Adrenal gland (tissue), 12 donors: Measurements from ENCODE around the gene VPS13D. TPM values are rescaled to one million over a fixed set of nuclear protein-coding genes. Genes with fewer than 3 reads are reported as not detected.

Experiments used
- DNase-seq, 7 donors: peaks; one replicate each; pipeline ENCODE4 v3.0.0-alpha.2; 2019 to 2020
- H3K27ac ChIP-seq, 5 donors: fragments of 200-600 bp; sonication (generic) in 4 of 5; 1 replicate in 3 of 5; 2 replicates in 2 of 5; pipeline versions ENCODE4 v1.5.1 to v1.8.0; 2016 to 2020; ENCODE audit warnings: mild to moderate bottlenecking in 1 of 5
- H3K27me3 ChIP-seq: fragments of 200-600 bp; 2 replicates; pipeline ENCODE4 v1.8.0; 2021
- H3K36me3 ChIP-seq, 2 donors: fragments of 200-600 bp; replicated peaks in 1 of 2; 1 replicate in 1 of 2; 2 replicates in 1 of 2; pipeline versions ENCODE4 v1.5.1 to v1.8.0; 2018 to 2022
- H3K4me1 ChIP-seq, 2 donors: fragments of 200-600 bp; replicated peaks in 1 of 2; 1 replicate in 1 of 2; 2 replicates in 1 of 2; pipeline versions ENCODE4 v1.5.1 to v1.8.0; 2018 to 2021
- H3K4me3 ChIP-seq, 4 donors: fragments of 200-600 bp; sonication (generic) in 3 of 4; one replicate each; pipeline ENCODE4 v1.5.1; 2016 to 2018
- H3K9me3 ChIP-seq, 3 donors: fragments of 200-600 bp; sonication (generic) in 1 of 3; replicated peaks in 1 of 3; 1 replicate in 2 of 3; 2 replicates in 1 of 3; pipeline versions ENCODE4 v1.5.1 to v1.8.0; 2016 to 2021
- CTCF ChIP-seq, 6 experiments: fragments of 450-650 bp in 4 of 6; fragments of 200-600 bp in 2 of 6; sonication (generic) in 1 of 6; IDR thresholded peaks; 1 replicate in 5 of 6; 2 replicates in 1 of 6; pipeline versions ENCODE4 v1.5.1 to v1.8.0; 2016 to 2021; ENCODE audit warnings: antibody characterized with exemption in 6 of 6, mild to moderate bottlenecking in 2 of 6, moderate library complexity in 1 of 6
- POLR2A ChIP-seq, 2 donors: fragments of 450-650 bp; IDR thresholded peaks; one replicate each; pipeline ENCODE4 v1.6.1; 2017; ENCODE audit warnings: antibody characterized with exemption in 2 of 2, mild to moderate bottlenecking in 2 of 2, moderate library complexity in 1 of 2
- WGBS, 4 donors: extraction: QIAGEN DNeasy Blood & Tissue Kit in 2 of 4; methylation state at CpG; one replicate each; pipeline versions ENCODE4 v1.1.5 to v1.1.7; 2013 to 2017; 5-methylcytosine and 5-hydroxymethylcytosine counted together
- intact Hi-C, 2 donors: fragments of 100-400 bp; cut with DNase I; formaldehyde crosslinking; loops; one replicate each; pipeline versions ENCODE4 v1.14.1 to v1.15.0; 2022 to 2023
- polyA plus RNA-seq, 3 donors: library from polyadenylated mRNA; stranded (reverse); fragments of 200-250 nt in 2 of 3; fragments of 350-450 nt in 1 of 3; fragmentation: Illumina TruSeq in 1 of 3; extraction: RNeasy Lipid Tissue Mini Kit (QIAGEN cat#74804) in 1 of 3; gene quantifications; one replicate each; pipeline ENCODE4 v1.2.3, GENCODE V29; 2013 to 2014
- total RNA-seq, 9 donors: library from RNA; depleted of rRNA in 4 of 9; stranded (reverse); fragments of >200 nt in 4 of 9; fragments of 120-200 nt in 1 of 9; fragmentation: NEBNext Ultra II Directional in 1 of 9; extraction: Animal tissue kit (Norgen Biotek cat#: 25700) in 1 of 9; gene quantifications; one replicate each; pipeline versions ENCODE4 v1.1.0 to v1.2.4, GENCODE V29; 2013 to 2023
- donor health status: healthy with polysubstance abuse.
- donor health status: Bipolar disorder and iron deficiency.
- donor health status: DM: yes; HTN: yes; CAD: no.
- donor health status: DM: no; HTN: no; CAD: no.
- donor health status: DM: no; HTN: no; CAD: no.
- donor health status: DM: yes; HTN: yes; CAD: no.

The VPS13D gene
- total and polyA plus RNA-seq, 12 donors = 17.0 to 62.3 (median 39.9) TPM

- H3K27ac ChIP-seq = peak overlapping the region in 1 of 5 donors; percentile 17
Observed at GRCh38 chr1:12554521-12555305, 324.9 kb downstream of the VPS13D start.

GRCh38 chr1:12555411-12556367 is 325.9 kb downstream of the VPS13D start:
- intact Hi-C loops = no loop called here
- DNase-seq = no peak
- Histone ChIP-seq H3K4me3 (no peak overlapping the region), H3K4me1 (peaks cover 0 to 4% of the 10 kb centered on the region in 2 donors), H3K27me3 (no peaks in the 10 kb centered on the region), H3K9me3 (no peaks in the 10 kb centered on the region), H3K36me3 (no peaks in the 10 kb centered on the region), H3K27ac (peak overlapping the region in 2 of 5 donors; percentile 68 to 84)
- TF ChIP-seq CTCF (IDR thresholded peaks at IDR 0.05) (no peak), POLR2A (IDR thresholded peaks at IDR 0.05) (no peak)
- WGBS, 4 donors = 90 to 93% (median 91%) methylated on average over 11 to 13 of the region's 13 CpGs

More at GRCh38 chr1:12554521-12555305, 324.9 kb downstream of the VPS13D start:
- WGBS, 4 donors = 86 to 94% (median 89%) methylated on average over 12 to 18 of the region's 18 CpGs
- Histone ChIP-seq H3K4me3 (no peak overlapping the region), H3K27me3 (no peaks in the 10 kb centered on the region), H3K4me1 (peaks cover 0 to 11% of the 10 kb centered on the region in 2 donors), H3K9me3 (no peaks in the 10 kb centered on the region), H3K36me3 (no peaks in the 10 kb centered on the region)
- TF ChIP-seq POLR2A (IDR thresholded peaks at IDR 0.05) = no peak
- no peak for TF ChIP-seq CTCF (IDR thresholded peaks at IDR 0.05)
- intact Hi-C loops = no loop called here
- DNase-seq = no peak

GRCh38 chr1:12556368-12556930 is 326.6 kb downstream of the VPS13D start:
- Histone ChIP-seq H3K9me3 (no peaks in the 10 kb centered on the region), H3K4me1 (peaks cover 0 to 4% of the 10 kb centered on the region in 2 donors), H3K36me3 (no peaks in the 10 kb centered on the region), H3K27ac (peak overlapping the region in 4 of 5 donors; percentile 11 to 84 (median 45)), H3K27me3 (no peaks in the 10 kb centered on the region), H3K4me3 (no peak overlapping the region)
- intact Hi-C loops = no loop called here
- TF ChIP-seq CTCF (IDR thresholded peaks at IDR 0.05) (no peak), POLR2A (IDR thresholded peaks at IDR 0.05) (no peak)
- WGBS, 4 donors = 36 to 67% (median 42%) methylated on average over 8 to 9 of the region's 9 CpGs
- peak in 5 of 7 donors; percentile 34 to 64 (median 37) for DNase-seq
